ENCODE measurements around the gene DRC1.

The DRC1 gene

GRCh38 chr2:26483516-26483915 is 81.8 kb downstream of the DRC1 start:
- TF ChIP-seq CTCF (IDR thresholded peaks at IDR 0.05; ENCODE audit: insufficient read depth, low read length, poor library complexity, severe bottlenecking) = no peak
- Histone ChIP-seq H3K36me3 (ENCODE audit: control insufficient read depth, insufficient read depth, low read length) (no peaks in the 10 kb centered on the region), H3K27me3 (replicated peaks; ENCODE audit: control insufficient read depth, insufficient read depth, low read length) (peaks cover 1% of the 10 kb centered on the region; the same call in 1 of the 2 replicates), H3K4me3 (replicated peaks; ENCODE audit: low read depth, low read length) (no peak overlapping the region)
- DNase-seq (ENCODE audit: extremely low read depth, insufficient read length) = no peak

- Histone ChIP-seq H3K36me3 (ENCODE audit: control insufficient read depth, insufficient read depth, low read length) (no peaks in the 10 kb centered on the region), H3K27me3 (replicated peaks; ENCODE audit: control insufficient read depth, insufficient read depth, low read length) (peaks cover 1% of the 10 kb centered on the region), H3K4me3 (replicated peaks; ENCODE audit: low read depth, low read length) (no peak overlapping the region)
- DNase-seq (ENCODE audit: extremely low read depth, insufficient read length) = no peak
- no peak for TF ChIP-seq CTCF (IDR thresholded peaks at IDR 0.05; ENCODE audit: insufficient read depth, low read length, poor library complexity, severe bottlenecking)
These were observed 82.3 kb downstream of the DRC1 start for GRCh38 chr2:26483957-26484565.

GRCh38 chr2:26484579-26484978 is 82.9 kb downstream of the DRC1 start:
- no peaks in the 10 kb centered on the region for H3K36me3 ChIP-seq (ENCODE audit: control insufficient read depth, insufficient read depth, low read length)
- peaks cover 1% of the 10 kb centered on the region for H3K27me3 ChIP-seq (replicated peaks; ENCODE audit: control insufficient read depth, insufficient read depth, low read length)
- no peak for DNase-seq (ENCODE audit: extremely low read depth, insufficient read length)
- no peak for TF ChIP-seq CTCF (IDR thresholded peaks at IDR 0.05; ENCODE audit: insufficient read depth, low read length, poor library complexity, severe bottlenecking)
- no peak overlapping the region for H3K4me3 ChIP-seq (replicated peaks; ENCODE audit: low read depth, low read length)

- H3K27me3 ChIP-seq (replicated peaks; ENCODE audit: control insufficient read depth, insufficient read depth, low read length) = peaks cover 1% of the 10 kb centered on the region
- no peak overlapping the region for H3K4me3 ChIP-seq (replicated peaks; ENCODE audit: low read depth, low read length)
- no peak for DNase-seq (ENCODE audit: extremely low read depth, insufficient read length)
- H3K36me3 ChIP-seq (ENCODE audit: control insufficient read depth, insufficient read depth, low read length) = no peaks in the 10 kb centered on the region
- TF ChIP-seq CTCF (IDR thresholded peaks at IDR 0.05; ENCODE audit: insufficient read depth, low read length, poor library complexity, severe bottlenecking) = no peak
These were observed 83.4 kb downstream of the DRC1 start for GRCh38 chr2:26485099-26485498.

- Histone ChIP-seq H3K4me3 (replicated peaks; ENCODE audit: low read depth, low read length) (no peak overlapping the region), H3K27me3 (replicated peaks; ENCODE audit: control insufficient read depth, insufficient read depth, low read length) (peaks cover 1% of the 10 kb centered on the region), H3K36me3 (ENCODE audit: control insufficient read depth, insufficient read depth, low read length) (no peaks in the 10 kb centered on the region)
- no peak for DNase-seq (ENCODE audit: extremely low read depth, insufficient read length)
- TF ChIP-seq CTCF (IDR thresholded peaks at IDR 0.05; ENCODE audit: insufficient read depth, low read length, poor library complexity, severe bottlenecking) = no peak
These were observed 84.2 kb downstream of the DRC1 start for GRCh38 chr2:26485725-26486418.
